Spinal cord (tissue), 10 donors: ENCODE results near the gene CDH1. TPM values are rescaled to one million over a fixed set of nuclear protein-coding genes. Genes with fewer than 3 reads are reported as not detected.
"Not testable (repeated sequence)": the region's sequence is repeated elsewhere in the genome, so short reads cannot be mapped to it uniquely, and the experiment has no call there.

Experiments used
- DNase-seq, 6 donors: peaks; one replicate each; pipeline versions ENCODE4 v3.0.0 to v3.0.0-alpha.2; 2013 to 2015; ENCODE audit warnings: low spot score in 6 of 6, low read depth in 4 of 6
- H3K27ac ChIP-seq: one replicate; pipeline ENCODE4 v1.5.1; 2013; ENCODE audit warnings: low read depth, low read length, control low read depth
- H3K27me3 ChIP-seq: one replicate; pipeline ENCODE4 v1.6.1; 2013; ENCODE audit warnings: low read length; ENCODE audit not compliant: control insufficient read depth, insufficient read depth
- H3K36me3 ChIP-seq: one replicate; pipeline ENCODE4 v1.6.1; 2013; ENCODE audit warnings: low read length; ENCODE audit not compliant: control insufficient read depth, insufficient read depth
- H3K4me1 ChIP-seq: one replicate; pipeline ENCODE4 v1.6.1; 2013; ENCODE audit warnings: low read length; ENCODE audit not compliant: control insufficient read depth, insufficient read depth
- H3K4me3 ChIP-seq: one replicate; pipeline ENCODE4 v1.5.1; 2013; ENCODE audit warnings: low read depth, low read length, control low read depth
- H3K9me3 ChIP-seq: one replicate; pipeline ENCODE4 v1.6.1; 2013; ENCODE audit warnings: low read length; ENCODE audit not compliant: control insufficient read depth, insufficient read depth
- WGBS: methylation state at CpG from one replicate; pipeline ENCODE4 v1.1.5; 2013; ENCODE audit warnings: missing lambda C conversion rate; ENCODE audit not compliant: insufficient coverage; 5-methylcytosine and 5-hydroxymethylcytosine counted together
- polyA plus RNA-seq, 2 donors: library from polyadenylated mRNA; unstranded; fragments of 120-200 nt; gene quantifications; one replicate each; pipeline ENCODE4 v1.2.1, GENCODE V29; 2013; ENCODE audit not compliant: insufficient read length in 2 of 2
- total RNA-seq, 2 donors: library from RNA; depleted of rRNA in 1 of 2; stranded (reverse); fragments of 120-200 nt in 1 of 2; fragments of >200 nt in 1 of 2; gene quantifications; one replicate each; pipeline versions ENCODE4 v1.2.3 to v1.2.4, GENCODE V29; 2013 to 2014
- donor health status: healthy.

CDH1 gene
- total and polyA plus RNA-seq, 4 donors = 23.6 to 45.4 (median 31.9) TPM

- Histone ChIP-seq H3K4me3 (no peak overlapping the region), H3K36me3 (peaks cover 9% of the 10 kb centered on the region), H3K27ac (no peak overlapping the region), H3K4me1 (no peaks in the 10 kb centered on the region), H3K9me3 (no peaks in the 10 kb centered on the region), H3K27me3 (no peaks in the 10 kb centered on the region)
- no peak for DNase-seq
- WGBS = 89% methylated on average over 13 of the region's 14 CpGs
Measured at GRCh38 chr16:68833251-68833650, 96.2 kb downstream of the CDH1 start.

- DNase-seq = no peak
- Histone ChIP-seq H3K27me3 (no peaks in the 10 kb centered on the region), H3K4me3 (no peak overlapping the region), H3K9me3 (no peaks in the 10 kb centered on the region), H3K36me3 (peaks cover 9% of the 10 kb centered on the region), H3K27ac (no peak overlapping the region), H3K4me1 (no peaks in the 10 kb centered on the region)
- 100% methylated on average over 1 of the region's 1 CpG for WGBS
Measured at GRCh38 chr16:68834550-68834949, 97.5 kb downstream of the CDH1 start.

DNA sequence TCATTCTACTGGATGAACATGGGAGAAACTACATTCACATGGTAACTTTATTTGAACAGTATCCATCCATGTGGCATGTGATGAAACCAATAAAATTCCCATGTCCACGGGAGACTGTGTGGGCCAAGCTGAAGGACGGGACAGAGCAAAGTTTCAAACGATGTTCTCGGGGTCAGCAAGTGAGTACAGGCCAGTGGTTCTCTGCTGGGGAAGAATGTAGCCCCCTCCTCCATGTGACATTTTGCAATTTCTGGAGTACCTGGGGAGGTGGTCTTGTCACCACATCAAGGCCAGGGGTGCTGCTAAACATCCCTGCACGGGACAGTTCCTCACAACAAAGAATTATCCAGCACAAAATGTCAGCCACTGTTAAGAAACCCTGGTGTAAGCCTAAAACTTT lies 98.9 kb downstream of the CDH1 start:
- no peaks in the 10 kb centered on the region for H3K9me3 ChIP-seq
- no peak overlapping the region for H3K4me3 ChIP-seq
- no peaks in the 10 kb centered on the region for H3K27me3 ChIP-seq
- H3K27ac ChIP-seq = no peak overlapping the region
- peaks cover 9% of the 10 kb centered on the region for H3K36me3 ChIP-seq
- 78% methylated on average over 4 of the region's 5 CpGs for WGBS
- DNase-seq = no peak
- no peaks in the 10 kb centered on the region for H3K4me1 ChIP-seq

- WGBS = no CpG with 5 or more reads among the region's 4 CpGs
- H3K9me3 ChIP-seq = no peaks in the 10 kb centered on the region
- peaks cover 3% of the 10 kb centered on the region for H3K4me1 ChIP-seq
- no peaks in the 10 kb centered on the region for H3K36me3 ChIP-seq
- DNase-seq = peak in 2 of 6 donors; percentile 52 to 74
- no peak overlapping the region for H3K27ac ChIP-seq
- no peaks in the 10 kb centered on the region for H3K27me3 ChIP-seq
- H3K4me3 ChIP-seq = no peak overlapping the region
Measured at GRCh38 chr16:68839831-68840230, 102.7 kb downstream of the CDH1 start.

GRCh38 chr16:68842964-68843481 lies 105.9 kb downstream of the CDH1 start:
- H3K9me3 ChIP-seq, DNase-seq, H3K27me3 ChIP-seq, H3K4me1 ChIP-seq, H3K36me3 ChIP-seq: not testable (repeated sequence)
- Histone ChIP-seq H3K4me3 (peak overlapping the region; percentile 80), H3K27ac (peak overlapping the region; percentile 90)
- WGBS = 66% methylated on average over 17 of the region's 23 CpGs

- Histone ChIP-seq H3K27me3 (no peaks in the 10 kb centered on the region), H3K4me3 (peak within 1 kb of the TSS; percentile 80), H3K27ac (peak within 1 kb of the TSS; percentile 90), H3K36me3 (peaks cover 2% of the 10 kb centered on the region), H3K4me1 (peaks cover 3% of the 10 kb centered on the region), H3K9me3 (no peaks in the 10 kb centered on the region)
- peak; percentile 79 to 97 (median 86) for DNase-seq
- WGBS = 0% methylated on average over 55 of the region's 55 CpGs
Measured at GRCh38 chr16:68843482-68844210, 106.6 kb downstream of the CDH1 start, which contains the start of gene TANGO6. TSS of gene TANGO6 (plus strand) at chr16:68843531. CDS start at chr16:68843618, 87 bp downstream.

DNA sequence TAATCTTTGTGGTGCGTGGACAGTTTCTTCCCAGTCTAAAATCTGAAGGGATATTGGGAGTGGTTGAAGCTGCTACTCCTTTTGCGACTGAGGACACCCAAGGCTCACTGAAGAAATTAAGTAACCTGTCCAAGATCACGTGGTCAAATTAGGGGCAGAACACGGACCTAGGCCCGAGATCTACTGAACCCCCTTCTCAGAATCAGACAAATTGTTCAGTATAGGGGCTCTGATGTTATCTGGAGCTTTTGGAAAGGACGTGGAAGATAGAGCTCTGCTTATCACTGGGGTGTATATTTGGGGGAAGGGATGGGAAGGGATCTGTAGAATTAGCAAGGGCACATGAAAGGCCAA lies 107.1 kb downstream of the CDH1 start:
- 6% methylated on average over 3 of the region's 6 CpGs for WGBS
- Histone ChIP-seq H3K27me3 (no peaks in the 10 kb centered on the region), H3K27ac (peak overlapping the region; percentile 90), H3K4me3 (peak overlapping the region; percentile 80), H3K36me3 (peaks cover 2% of the 10 kb centered on the region), H3K4me1 (peaks cover 3% of the 10 kb centered on the region), H3K9me3 (no peaks in the 10 kb centered on the region)
- DNase-seq = peak in 1 of 6 donors; percentile 11

DNA sequence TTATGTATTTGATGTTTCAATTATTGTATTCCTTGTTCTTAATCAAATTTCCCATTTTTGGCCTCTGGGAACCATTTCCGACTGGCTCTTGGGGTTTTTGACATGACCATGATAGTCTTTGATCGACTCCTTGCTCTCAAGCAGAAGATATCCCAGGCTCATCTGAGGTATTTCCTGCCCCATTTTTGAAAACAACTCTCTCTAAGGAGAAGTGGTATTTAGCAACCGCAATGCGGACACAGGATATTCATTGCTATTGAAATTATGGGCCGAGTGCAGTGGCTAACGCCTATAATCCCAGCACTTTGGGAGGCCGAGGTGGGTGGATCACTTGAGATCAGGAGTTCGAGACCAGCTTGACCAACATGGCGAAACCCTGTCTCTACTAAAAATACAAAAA lies 111.7 kb downstream of the CDH1 start:
- Histone ChIP-seq H3K36me3 (peaks cover 2% of the 10 kb centered on the region), H3K4me3 (no peak overlapping the region), H3K4me1 (no peaks in the 10 kb centered on the region), H3K9me3 (no peaks in the 10 kb centered on the region), H3K27ac (no peak overlapping the region), H3K27me3 (no peaks in the 10 kb centered on the region)
- 91% methylated on average over 5 of the region's 9 CpGs for WGBS
- DNase-seq = no peak

GRCh38 chr16:68850481-68850880 lies 113.4 kb downstream of the CDH1 start:
- peak in 1 of 6 donors; percentile 50 for DNase-seq
- Histone ChIP-seq H3K9me3 (no peaks in the 10 kb centered on the region), H3K36me3 (peaks cover 2% of the 10 kb centered on the region), H3K27me3 (no peaks in the 10 kb centered on the region), H3K4me3 (no peak overlapping the region), H3K4me1 (no peaks in the 10 kb centered on the region), H3K27ac (no peak overlapping the region)
- WGBS = no CpG with 5 or more reads among the region's 2 CpGs

DNA sequence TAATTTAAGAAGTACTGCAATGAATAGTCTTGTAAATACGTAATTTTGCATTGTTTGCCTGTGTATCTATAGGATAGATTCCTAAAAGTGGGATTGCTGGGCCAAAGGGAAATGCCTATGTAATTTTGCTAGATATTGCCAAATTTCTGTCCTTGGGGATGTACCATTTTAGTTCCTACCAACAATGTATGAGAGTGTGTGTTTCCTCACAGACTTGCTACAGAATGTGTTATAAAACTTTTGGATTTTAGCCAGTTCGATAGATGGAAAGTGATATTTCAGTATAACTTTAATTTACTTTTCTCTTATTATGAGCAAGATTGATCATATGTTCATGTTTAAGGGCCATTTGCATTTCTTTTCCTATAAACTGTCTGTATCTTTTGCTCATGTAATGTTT lies 114.5 kb downstream of the CDH1 start:
- Histone ChIP-seq H3K9me3 (no peaks in the 10 kb centered on the region), H3K4me1 (no peaks in the 10 kb centered on the region), H3K27me3 (no peaks in the 10 kb centered on the region), H3K4me3 (no peak overlapping the region), H3K27ac (no peak overlapping the region), H3K36me3 (peaks cover 2% of the 10 kb centered on the region)
- DNase-seq = peak in 2 of 6 donors; percentile 15 to 56
- WGBS = no CpG with 5 or more reads among the region's 2 CpGs
